Measurements from ENCODE around the gene FLT3.

DNA sequence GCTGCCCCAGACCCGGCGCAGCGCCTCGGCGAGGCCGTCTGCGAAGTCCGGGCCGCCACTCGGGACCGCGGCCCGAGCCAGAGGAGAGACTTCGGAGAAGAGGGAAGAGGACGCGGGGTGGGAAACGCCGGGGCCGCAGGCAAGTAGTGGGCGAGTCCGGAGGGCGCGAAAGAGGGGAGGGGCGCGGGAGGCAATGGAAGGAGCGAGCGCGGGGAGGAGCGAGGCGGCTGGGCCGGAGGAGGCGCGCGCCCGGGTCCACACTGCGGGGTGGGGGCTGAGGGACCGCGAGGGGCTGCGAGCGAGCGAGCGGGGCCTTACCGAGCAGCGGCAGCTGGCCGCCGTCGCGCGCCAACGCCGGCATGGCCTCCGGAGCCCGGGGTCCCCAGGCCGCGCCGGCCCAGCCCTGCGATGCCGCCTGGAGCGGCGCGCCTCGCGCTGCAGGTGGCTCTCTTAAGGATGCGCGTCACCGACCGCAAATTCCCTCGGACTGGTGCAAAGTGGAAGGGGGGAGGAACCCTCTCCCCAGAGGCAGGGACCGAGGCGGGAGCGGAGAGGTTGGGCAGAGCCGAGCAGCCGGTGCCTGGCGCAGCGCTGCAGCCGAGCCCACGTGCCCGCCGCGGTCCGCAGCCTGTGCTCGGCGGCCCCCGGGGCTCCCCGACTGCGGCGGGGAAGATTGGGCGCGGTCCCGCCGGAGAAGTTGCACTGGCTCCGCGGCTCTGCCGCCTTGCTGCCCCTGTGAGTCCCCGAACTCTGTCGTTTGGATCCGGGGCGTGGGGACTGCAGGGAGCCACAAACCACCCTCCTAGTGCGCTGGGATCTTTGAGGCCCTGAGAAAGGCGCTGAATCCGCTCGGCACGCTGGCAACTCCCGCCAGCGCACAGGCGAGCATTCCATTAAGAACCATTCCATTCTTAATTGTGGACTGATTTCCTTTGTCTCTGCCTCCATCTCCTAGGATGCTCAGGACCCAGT lies at the start of gene FLT3:
- TF ChIP-seq JUND (IDR thresholded peaks at IDR 0.05; ENCODE audit: low read depth, low read length) (no peak), YY1 (IDR thresholded peaks at IDR 0.05; ENCODE audit: low read depth, low read length) (no peak), EZH2 (IDR thresholded peaks at IDR 0.05; ENCODE audit: borderline replicate concordance, control insufficient read depth, low read depth, low read length) (no peak), CREM (IDR thresholded peaks at IDR 0.05; ENCODE audit: low read depth) (no peak), CHD2 (IDR thresholded peaks at IDR 0.05; ENCODE audit: borderline replicate concordance, low read depth, low read length) (no peak), FOXK2 (IDR thresholded peaks at IDR 0.05) (no peak), YBX1 (IDR thresholded peaks at IDR 0.05) (no peak), CBFB (IDR thresholded peaks at IDR 0.05; ENCODE audit: low read depth) (no peak), ESRRA (IDR thresholded peaks at IDR 0.05; ENCODE audit: low read length) (no peak), SMC3 (IDR thresholded peaks at IDR 0.05; ENCODE audit: borderline replicate concordance, low read length) (no peak), POLR2A (IDR thresholded peaks at IDR 0.05; ENCODE audit: low read depth, low read length) (no peak)
- TF ChIP-seq, protein P1, sequence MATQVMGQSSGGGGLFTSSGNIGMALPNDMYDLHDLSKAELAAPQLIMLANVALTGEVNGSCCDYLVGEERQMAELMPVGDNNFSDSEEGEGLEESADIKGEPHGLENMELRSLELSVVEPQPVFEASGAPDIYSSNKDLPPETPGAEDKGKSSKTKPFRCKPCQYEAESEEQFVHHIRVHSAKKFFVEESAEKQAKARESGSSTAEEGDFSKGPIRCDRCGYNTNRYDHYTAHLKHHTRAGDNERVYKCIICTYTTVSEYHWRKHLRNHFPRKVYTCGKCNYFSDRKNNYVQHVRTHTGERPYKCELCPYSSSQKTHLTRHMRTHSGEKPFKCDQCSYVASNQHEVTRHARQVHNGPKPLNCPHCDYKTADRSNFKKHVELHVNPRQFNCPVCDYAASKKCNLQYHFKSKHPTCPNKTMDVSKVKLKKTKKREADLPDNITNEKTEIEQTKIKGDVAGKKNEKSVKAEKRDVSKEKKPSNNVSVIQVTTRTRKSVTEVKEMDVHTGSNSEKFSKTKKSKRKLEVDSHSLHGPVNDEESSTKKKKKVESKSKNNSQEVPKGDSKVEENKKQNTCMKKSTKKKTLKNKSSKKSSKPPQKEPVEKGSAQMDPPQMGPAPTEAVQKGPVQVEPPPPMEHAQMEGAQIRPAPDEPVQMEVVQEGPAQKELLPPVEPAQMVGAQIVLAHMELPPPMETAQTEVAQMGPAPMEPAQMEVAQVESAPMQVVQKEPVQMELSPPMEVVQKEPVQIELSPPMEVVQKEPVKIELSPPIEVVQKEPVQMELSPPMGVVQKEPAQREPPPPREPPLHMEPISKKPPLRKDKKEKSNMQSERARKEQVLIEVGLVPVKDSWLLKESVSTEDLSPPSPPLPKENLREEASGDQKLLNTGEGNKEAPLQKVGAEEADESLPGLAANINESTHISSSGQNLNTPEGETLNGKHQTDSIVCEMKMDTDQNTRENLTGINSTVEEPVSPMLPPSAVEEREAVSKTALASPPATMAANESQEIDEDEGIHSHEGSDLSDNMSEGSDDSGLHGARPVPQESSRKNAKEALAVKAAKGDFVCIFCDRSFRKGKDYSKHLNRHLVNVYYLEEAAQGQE (IDR thresholded peaks at IDR 0.05; ENCODE audit: low read depth, low read length): no peak
- TF ChIP-seq, protein P2, sequence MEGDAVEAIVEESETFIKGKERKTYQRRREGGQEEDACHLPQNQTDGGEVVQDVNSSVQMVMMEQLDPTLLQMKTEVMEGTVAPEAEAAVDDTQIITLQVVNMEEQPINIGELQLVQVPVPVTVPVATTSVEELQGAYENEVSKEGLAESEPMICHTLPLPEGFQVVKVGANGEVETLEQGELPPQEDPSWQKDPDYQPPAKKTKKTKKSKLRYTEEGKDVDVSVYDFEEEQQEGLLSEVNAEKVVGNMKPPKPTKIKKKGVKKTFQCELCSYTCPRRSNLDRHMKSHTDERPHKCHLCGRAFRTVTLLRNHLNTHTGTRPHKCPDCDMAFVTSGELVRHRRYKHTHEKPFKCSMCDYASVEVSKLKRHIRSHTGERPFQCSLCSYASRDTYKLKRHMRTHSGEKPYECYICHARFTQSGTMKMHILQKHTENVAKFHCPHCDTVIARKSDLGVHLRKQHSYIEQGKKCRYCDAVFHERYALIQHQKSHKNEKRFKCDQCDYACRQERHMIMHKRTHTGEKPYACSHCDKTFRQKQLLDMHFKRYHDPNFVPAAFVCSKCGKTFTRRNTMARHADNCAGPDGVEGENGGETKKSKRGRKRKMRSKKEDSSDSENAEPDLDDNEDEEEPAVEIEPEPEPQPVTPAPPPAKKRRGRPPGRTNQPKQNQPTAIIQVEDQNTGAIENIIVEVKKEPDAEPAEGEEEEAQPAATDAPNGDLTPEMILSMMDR (IDR thresholded peaks at IDR 0.05 in 2 of 3, conservative IDR thresholded peaks at IDR 0.05 in 1 of 3; ENCODE audit: control insufficient read depth in 2 of 3, extremely low read depth in 1 of 3, insufficient read depth in 1 of 3, low read depth in 3 of 3, low read length in 3 of 3): no peak
- TF ChIP-seq, protein P3, sequence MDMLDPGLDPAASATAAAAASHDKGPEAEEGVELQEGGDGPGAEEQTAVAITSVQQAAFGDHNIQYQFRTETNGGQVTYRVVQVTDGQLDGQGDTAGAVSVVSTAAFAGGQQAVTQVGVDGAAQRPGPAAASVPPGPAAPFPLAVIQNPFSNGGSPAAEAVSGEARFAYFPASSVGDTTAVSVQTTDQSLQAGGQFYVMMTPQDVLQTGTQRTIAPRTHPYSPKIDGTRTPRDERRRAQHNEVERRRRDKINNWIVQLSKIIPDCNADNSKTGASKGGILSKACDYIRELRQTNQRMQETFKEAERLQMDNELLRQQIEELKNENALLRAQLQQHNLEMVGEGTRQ (IDR thresholded peaks at IDR 0.05; ENCODE audit: borderline replicate concordance, low read depth, low read length): no peak
